ENCODE data around the gene CPSF3. TPM values are rescaled to one million over a fixed set of nuclear protein-coding genes. Genes with fewer than 3 reads are reported as not detected.

Gene CPSF3
- total and polyA plus RNA-seq, 2 of the 13 experiments (the other 11 are each of a cell fraction or from before 2014, with no cell fraction given), result 19.8 to 93.0 TPM

DNA sequence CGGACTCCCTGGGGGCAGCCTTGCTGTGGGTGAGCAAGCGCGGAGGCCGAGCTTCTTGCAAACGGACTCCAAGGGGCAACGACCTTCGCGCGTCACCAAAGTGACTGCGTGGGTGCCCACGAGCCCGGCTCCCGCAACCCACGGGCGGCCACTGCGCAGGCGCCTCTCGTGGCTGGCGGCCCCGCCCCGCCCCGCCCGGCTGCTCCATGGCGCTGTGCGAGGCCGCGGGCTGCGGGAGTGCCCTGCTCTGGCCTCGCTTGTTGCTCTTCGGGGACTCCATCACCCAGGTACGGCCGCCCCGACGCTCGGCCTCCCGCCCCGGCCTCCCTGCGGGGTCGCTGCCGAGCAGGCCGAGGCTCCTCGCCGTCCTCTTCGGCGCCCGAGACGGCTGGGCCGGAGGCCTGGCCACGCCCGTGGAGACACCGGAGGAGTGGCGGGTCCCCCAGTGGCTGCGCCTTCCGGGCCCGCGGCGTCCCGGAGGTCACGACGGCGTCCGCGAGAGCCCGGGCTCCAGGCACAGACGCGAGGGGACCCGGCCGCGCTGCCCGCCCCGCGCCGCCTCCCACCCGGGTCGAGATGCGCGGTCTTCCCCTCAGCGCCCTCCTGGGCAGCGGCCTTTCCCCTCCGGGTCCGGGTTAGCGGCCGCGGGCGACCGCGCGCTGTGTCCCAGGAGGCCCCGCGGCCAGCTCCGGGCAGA, 51.1 kb downstream of the CPSF3 start, which contains the start of gene IAH1 (continued):
- TF ChIP-seq ZNF564 (CRISPR knock-in tag; IDR thresholded peaks at IDR 0.05) (peak; percentile 64; the same call in 1 of the 2 replicates), HDAC1 (CRISPR knock-in tag; IDR thresholded peaks at IDR 0.05) (no peak), AGO2 (optimal IDR thresholded peaks at IDR 0.05; ENCODE audit: low read depth, low read length) (peak; percentile 20), ZNF331 (CRISPR knock-in tag; IDR thresholded peaks at IDR 0.05) (no peak), HNRNPLL (IDR thresholded peaks at IDR 0.05; ENCODE audit: low read depth, low read length, poor library complexity, severe bottlenecking) (peak; percentile 21), PHF8 (CRISPR knock-in tag; IDR thresholded peaks at IDR 0.05) (peak; percentile 84), ZFX (CRISPR knock-in tag; IDR thresholded peaks at IDR 0.05; ENCODE audit: low read depth) (peak; percentile 88), ZNF543 (CRISPR knock-in tag; IDR thresholded peaks at IDR 0.05) (no peak), POLR2AphosphoS5 (IDR thresholded peaks at IDR 0.05; ENCODE audit: low read depth, low read length) (no peak), ZFP37 (CRISPR knock-in tag; IDR thresholded peaks at IDR 0.05; ENCODE audit: borderline replicate concordance) (no peak), ZBTB42 (CRISPR knock-in tag; IDR thresholded peaks at IDR 0.05) (no peak), SPEN (CRISPR knock-in tag; IDR thresholded peaks at IDR 0.05; ENCODE audit: low read depth) (peak; percentile 33; the same call in 1 of the 2 replicates), SRY (CRISPR knock-in tag; IDR thresholded peaks at IDR 0.05) (peak; percentile 61; the same call in 1 of the 2 replicates), CHCHD3 (CRISPR knock-in tag; IDR thresholded peaks at IDR 0.05) (0 out of 2 replicates have a peak, but pooled peaks have one; percentile 28), ZNF570 (CRISPR knock-in tag; IDR thresholded peaks at IDR 0.05; ENCODE audit: borderline replicate concordance) (no peak)
- TF ChIP-seq, protein P1, sequence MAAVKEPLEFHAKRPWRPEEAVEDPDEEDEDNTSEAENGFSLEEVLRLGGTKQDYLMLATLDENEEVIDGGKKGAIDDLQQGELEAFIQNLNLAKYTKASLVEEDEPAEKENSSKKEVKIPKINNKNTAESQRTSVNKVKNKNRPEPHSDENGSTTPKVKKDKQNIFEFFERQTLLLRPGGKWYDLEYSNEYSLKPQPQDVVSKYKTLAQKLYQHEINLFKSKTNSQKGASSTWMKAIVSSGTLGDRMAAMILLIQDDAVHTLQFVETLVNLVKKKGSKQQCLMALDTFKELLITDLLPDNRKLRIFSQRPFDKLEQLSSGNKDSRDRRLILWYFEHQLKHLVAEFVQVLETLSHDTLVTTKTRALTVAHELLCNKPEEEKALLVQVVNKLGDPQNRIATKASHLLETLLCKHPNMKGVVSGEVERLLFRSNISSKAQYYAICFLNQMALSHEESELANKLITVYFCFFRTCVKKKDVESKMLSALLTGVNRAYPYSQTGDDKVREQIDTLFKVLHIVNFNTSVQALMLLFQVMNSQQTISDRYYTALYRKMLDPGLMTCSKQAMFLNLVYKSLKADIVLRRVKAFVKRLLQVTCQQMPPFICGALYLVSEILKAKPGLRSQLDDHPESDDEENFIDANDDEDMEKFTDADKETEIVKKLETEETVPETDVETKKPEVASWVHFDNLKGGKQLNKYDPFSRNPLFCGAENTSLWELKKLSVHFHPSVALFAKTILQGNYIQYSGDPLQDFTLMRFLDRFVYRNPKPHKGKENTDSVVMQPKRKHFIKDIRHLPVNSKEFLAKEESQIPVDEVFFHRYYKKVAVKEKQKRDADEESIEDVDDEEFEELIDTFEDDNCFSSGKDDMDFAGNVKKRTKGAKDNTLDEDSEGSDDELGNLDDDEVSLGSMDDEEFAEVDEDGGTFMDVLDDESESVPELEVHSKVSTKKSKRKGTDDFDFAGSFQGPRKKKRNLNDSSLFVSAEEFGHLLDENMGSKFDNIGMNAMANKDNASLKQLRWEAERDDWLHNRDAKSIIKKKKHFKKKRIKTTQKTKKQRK (IDR thresholded peaks at IDR 0.05; ENCODE audit: low read length), result no peak
- TF ChIP-seq, protein P2, sequence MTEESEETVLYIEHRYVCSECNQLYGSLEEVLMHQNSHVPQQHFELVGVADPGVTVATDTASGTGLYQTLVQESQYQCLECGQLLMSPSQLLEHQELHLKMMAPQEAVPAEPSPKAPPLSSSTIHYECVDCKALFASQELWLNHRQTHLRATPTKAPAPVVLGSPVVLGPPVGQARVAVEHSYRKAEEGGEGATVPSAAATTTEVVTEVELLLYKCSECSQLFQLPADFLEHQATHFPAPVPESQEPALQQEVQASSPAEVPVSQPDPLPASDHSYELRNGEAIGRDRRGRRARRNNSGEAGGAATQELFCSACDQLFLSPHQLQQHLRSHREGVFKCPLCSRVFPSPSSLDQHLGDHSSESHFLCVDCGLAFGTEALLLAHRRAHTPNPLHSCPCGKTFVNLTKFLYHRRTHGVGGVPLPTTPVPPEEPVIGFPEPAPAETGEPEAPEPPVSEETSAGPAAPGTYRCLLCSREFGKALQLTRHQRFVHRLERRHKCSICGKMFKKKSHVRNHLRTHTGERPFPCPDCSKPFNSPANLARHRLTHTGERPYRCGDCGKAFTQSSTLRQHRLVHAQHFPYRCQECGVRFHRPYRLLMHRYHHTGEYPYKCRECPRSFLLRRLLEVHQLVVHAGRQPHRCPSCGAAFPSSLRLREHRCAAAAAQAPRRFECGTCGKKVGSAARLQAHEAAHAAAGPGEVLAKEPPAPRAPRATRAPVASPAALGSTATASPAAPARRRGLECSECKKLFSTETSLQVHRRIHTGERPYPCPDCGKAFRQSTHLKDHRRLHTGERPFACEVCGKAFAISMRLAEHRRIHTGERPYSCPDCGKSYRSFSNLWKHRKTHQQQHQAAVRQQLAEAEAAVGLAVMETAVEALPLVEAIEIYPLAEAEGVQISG (CRISPR knock-in tag; IDR thresholded peaks at IDR 0.05), result no peak
- TF ChIP-seq, protein P3, sequence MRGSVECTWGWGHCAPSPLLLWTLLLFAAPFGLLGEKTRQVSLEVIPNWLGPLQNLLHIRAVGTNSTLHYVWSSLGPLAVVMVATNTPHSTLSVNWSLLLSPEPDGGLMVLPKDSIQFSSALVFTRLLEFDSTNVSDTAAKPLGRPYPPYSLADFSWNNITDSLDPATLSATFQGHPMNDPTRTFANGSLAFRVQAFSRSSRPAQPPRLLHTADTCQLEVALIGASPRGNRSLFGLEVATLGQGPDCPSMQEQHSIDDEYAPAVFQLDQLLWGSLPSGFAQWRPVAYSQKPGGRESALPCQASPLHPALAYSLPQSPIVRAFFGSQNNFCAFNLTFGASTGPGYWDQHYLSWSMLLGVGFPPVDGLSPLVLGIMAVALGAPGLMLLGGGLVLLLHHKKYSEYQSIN (CRISPR knock-in tag; IDR thresholded peaks at IDR 0.05; ENCODE audit: borderline replicate concordance), result peak; percentile 47; the same call in 1 of the 2 replicates
- TF ChIP-seq, protein P4, sequence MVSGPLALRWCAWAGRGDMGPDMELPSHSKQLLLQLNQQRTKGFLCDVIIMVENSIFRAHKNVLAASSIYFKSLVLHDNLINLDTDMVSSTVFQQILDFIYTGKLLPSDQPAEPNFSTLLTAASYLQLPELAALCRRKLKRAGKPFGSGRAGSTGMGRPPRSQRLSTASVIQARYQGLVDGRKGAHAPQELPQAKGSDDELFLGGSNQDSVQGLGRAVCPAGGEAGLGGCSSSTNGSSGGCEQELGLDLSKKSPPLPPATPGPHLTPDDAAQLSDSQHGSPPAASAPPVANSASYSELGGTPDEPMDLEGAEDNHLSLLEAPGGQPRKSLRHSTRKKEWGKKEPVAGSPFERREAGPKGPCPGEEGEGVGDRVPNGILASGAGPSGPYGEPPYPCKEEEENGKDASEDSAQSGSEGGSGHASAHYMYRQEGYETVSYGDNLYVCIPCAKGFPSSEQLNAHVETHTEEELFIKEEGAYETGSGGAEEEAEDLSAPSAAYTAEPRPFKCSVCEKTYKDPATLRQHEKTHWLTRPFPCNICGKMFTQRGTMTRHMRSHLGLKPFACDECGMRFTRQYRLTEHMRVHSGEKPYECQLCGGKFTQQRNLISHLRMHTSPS (CRISPR knock-in tag; IDR thresholded peaks at IDR 0.05; ENCODE audit: low read depth), result no peak
